ENCODE results near the gene BOLA3. TPM values are rescaled to one million over a fixed set of nuclear protein-coding genes. Genes with fewer than 3 reads are reported as not detected.

BOLA3 gene
- polyA plus RNA-seq, 2 donors: 40.3 to 49.3 TPM

DNA sequence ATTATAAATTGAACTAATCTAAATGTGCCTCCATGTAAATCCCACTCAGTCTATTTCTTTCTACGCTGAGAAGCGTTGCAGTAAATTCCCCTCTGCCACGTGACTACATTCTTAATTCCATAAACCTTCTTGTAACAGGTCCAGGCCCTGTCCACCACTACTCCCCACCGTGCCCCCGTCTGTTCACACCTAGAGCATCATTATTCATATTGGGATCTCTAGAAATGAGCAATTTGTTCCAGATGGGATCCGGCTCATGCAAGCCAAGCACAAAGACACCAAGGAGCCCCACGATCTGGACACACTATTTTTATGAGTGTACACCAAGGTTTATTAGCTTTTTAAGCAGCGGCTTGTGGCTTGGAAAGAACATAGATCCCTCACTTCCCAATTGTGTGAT, 38.2 kb downstream of the BOLA3 start:
- H3K4me3 ChIP-seq (ENCODE audit: low read depth in 1 of 2, low read length in 2 of 2): no peak overlapping the region
- H3K27ac ChIP-seq (ENCODE audit: low read depth in 2 of 2, low read length in 1 of 2): no peak overlapping the region
- 89 to 90% methylated on average over 8 of the region's 8 CpGs for WGBS, 2 donors
- peaks cover 0 to 5% of the 10 kb centered on the region in 2 donors for H3K36me3 ChIP-seq (ENCODE audit: control insufficient read depth in 2 of 2, insufficient read depth in 2 of 2, low read length in 1 of 2)
- H3K9me3 ChIP-seq (ENCODE audit: control insufficient read depth in 2 of 2, insufficient read depth in 1 of 2, low read depth in 1 of 2, low read length in 1 of 2): no peaks in the 10 kb centered on the region
- H3K27me3 ChIP-seq (ENCODE audit: control insufficient read depth in 1 of 2, insufficient read depth in 2 of 2, low read length in 2 of 2): no peaks in the 10 kb centered on the region
- no peaks in the 10 kb centered on the region for H3K4me1 ChIP-seq (ENCODE audit: control insufficient read depth in 2 of 2, insufficient read depth in 2 of 2, low read length in 1 of 2)

DNA sequence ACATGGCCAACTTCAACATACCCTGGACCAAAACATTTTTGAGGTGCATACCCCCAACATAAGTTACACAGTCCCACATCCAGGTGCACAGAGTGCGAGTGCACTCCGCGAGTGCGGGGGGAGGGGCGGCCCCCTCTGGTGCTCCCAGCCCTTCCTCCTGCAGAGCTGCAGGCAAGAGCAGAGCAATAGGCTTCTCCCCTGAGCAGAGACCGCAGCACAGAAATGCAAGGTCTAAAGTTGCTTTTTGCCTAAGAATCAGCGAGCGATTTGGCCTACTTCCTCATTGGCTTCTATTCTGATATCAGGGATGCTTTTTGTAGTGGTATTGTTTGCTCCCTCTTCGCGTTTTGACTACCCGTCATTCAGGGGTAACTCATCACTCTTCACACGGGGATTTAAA, 40.6 kb downstream of the BOLA3 start:
- H3K4me3 ChIP-seq (ENCODE audit: low read depth in 1 of 2, low read length in 2 of 2): no peak overlapping the region
- H3K36me3 ChIP-seq (ENCODE audit: control insufficient read depth in 2 of 2, insufficient read depth in 2 of 2, low read length in 1 of 2): peaks cover 0 to 10% of the 10 kb centered on the region in 2 donors
- no peak overlapping the region for H3K27ac ChIP-seq (ENCODE audit: low read depth in 2 of 2, low read length in 1 of 2)
- no peaks in the 10 kb centered on the region for H3K9me3 ChIP-seq (ENCODE audit: control insufficient read depth in 2 of 2, insufficient read depth in 1 of 2, low read depth in 1 of 2, low read length in 1 of 2)
- no peaks in the 10 kb centered on the region for H3K4me1 ChIP-seq (ENCODE audit: control insufficient read depth in 2 of 2, insufficient read depth in 2 of 2, low read length in 1 of 2)
- no peaks in the 10 kb centered on the region for H3K27me3 ChIP-seq (ENCODE audit: control insufficient read depth in 1 of 2, insufficient read depth in 2 of 2, low read length in 2 of 2)
- 73% methylated on average over 12 of the region's 12 CpGs for WGBS, 2 donors

DNA sequence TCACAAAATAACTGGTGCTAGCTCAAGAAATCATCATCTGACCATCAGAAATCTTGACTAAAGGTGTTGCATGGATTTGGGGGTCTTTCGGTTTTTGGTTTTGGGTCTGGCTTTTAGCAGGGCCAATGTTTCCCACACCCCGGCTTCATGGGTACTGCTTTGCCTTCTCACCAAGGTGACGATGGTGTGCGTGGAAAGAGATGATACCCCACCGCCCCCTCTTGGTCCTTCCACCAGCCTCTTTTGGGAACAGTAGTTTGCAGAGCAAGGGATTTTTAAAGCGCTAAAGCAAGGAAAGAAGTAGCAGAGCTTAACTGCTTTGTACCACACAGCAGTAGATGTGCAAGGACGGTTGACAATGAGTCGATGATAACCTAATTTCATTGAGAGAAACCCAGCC, 42.3 kb downstream of the BOLA3 start:
- H3K36me3 ChIP-seq (ENCODE audit: control insufficient read depth in 2 of 2, insufficient read depth in 2 of 2, low read length in 1 of 2): peaks cover 0 to 26% of the 10 kb centered on the region in 2 donors
- no peaks in the 10 kb centered on the region for H3K27me3 ChIP-seq (ENCODE audit: control insufficient read depth in 1 of 2, insufficient read depth in 2 of 2, low read length in 2 of 2)
- WGBS, 2 donors: 94 to 95% methylated on average over 8 of the region's 8 CpGs
- H3K9me3 ChIP-seq (ENCODE audit: control insufficient read depth in 2 of 2, insufficient read depth in 1 of 2, low read depth in 1 of 2, low read length in 1 of 2): no peaks in the 10 kb centered on the region
- no peak overlapping the region for H3K27ac ChIP-seq (ENCODE audit: low read depth in 2 of 2, low read length in 1 of 2)
- no peak overlapping the region for H3K4me3 ChIP-seq (ENCODE audit: low read depth in 1 of 2, low read length in 2 of 2)
- no peaks in the 10 kb centered on the region for H3K4me1 ChIP-seq (ENCODE audit: control insufficient read depth in 2 of 2, insufficient read depth in 2 of 2, low read length in 1 of 2)

DNA sequence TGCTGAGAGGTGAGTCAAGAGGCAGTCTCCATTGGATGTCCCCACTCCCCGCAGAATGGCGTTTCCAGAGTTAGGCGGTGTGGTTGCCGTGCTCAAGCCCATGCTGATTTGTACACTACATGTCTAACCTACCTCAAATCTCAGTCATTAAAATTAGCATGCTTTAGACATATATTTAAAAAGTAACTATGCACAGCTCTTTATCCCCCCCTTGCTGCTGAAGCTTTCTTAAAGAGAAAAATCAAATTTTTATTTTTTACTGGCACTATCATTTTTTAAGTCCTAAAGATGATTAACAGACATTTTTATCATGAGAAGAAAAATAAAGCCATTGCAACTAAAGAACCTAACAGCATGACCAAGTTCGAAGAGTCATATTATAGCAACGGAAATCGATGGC, 42.9 kb downstream of the BOLA3 start:
- H3K27ac ChIP-seq (ENCODE audit: low read depth in 2 of 2, low read length in 1 of 2): no peak overlapping the region
- H3K4me3 ChIP-seq (ENCODE audit: low read depth in 1 of 2, low read length in 2 of 2): no peak overlapping the region
- 95 to 96% methylated on average over 7 of the region's 7 CpGs for WGBS, 2 donors
- no peaks in the 10 kb centered on the region for H3K27me3 ChIP-seq (ENCODE audit: control insufficient read depth in 1 of 2, insufficient read depth in 2 of 2, low read length in 2 of 2)
- no peaks in the 10 kb centered on the region for H3K4me1 ChIP-seq (ENCODE audit: control insufficient read depth in 2 of 2, insufficient read depth in 2 of 2, low read length in 1 of 2)
- H3K36me3 ChIP-seq (ENCODE audit: control insufficient read depth in 2 of 2, insufficient read depth in 2 of 2, low read length in 1 of 2): peaks cover 0 to 31% of the 10 kb centered on the region in 2 donors
- H3K9me3 ChIP-seq (ENCODE audit: control insufficient read depth in 2 of 2, insufficient read depth in 1 of 2, low read depth in 1 of 2, low read length in 1 of 2): no peaks in the 10 kb centered on the region

DNA sequence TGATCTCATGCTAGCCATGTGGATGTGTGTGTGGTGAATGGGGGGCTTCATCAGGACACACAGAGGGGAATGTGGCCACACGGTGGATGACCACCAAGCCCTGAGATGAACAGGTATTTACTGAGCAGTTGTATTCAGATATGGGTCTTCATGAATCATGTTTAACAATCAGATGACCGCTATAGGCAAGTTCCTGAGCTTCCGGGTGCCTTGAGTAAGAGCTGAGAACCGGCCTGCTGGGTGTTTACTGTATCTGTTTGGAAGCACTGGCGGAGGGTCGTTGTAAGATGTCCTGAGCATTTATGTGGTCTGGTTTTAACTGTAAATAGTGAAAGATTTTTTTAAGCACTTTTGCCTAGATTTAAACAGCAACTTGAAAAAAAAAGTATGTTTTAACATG, 43.9 kb downstream of the BOLA3 start:
- no peaks in the 10 kb centered on the region for H3K9me3 ChIP-seq (ENCODE audit: control insufficient read depth in 2 of 2, insufficient read depth in 1 of 2, low read depth in 1 of 2, low read length in 1 of 2)
- H3K27me3 ChIP-seq (ENCODE audit: control insufficient read depth in 1 of 2, insufficient read depth in 2 of 2, low read length in 2 of 2): no peaks in the 10 kb centered on the region
- WGBS, 2 donors: 88 to 90% methylated on average over 6 of the region's 6 CpGs
- H3K4me1 ChIP-seq (ENCODE audit: control insufficient read depth in 2 of 2, insufficient read depth in 2 of 2, low read length in 1 of 2): no peaks in the 10 kb centered on the region
- H3K4me3 ChIP-seq (ENCODE audit: low read depth in 1 of 2, low read length in 2 of 2): no peak overlapping the region
- no peak overlapping the region for H3K27ac ChIP-seq (ENCODE audit: low read depth in 2 of 2, low read length in 1 of 2)
- H3K36me3 ChIP-seq (ENCODE audit: control insufficient read depth in 2 of 2, insufficient read depth in 2 of 2, low read length in 1 of 2): peaks cover 0 to 41% of the 10 kb centered on the region in 2 donors

DNA sequence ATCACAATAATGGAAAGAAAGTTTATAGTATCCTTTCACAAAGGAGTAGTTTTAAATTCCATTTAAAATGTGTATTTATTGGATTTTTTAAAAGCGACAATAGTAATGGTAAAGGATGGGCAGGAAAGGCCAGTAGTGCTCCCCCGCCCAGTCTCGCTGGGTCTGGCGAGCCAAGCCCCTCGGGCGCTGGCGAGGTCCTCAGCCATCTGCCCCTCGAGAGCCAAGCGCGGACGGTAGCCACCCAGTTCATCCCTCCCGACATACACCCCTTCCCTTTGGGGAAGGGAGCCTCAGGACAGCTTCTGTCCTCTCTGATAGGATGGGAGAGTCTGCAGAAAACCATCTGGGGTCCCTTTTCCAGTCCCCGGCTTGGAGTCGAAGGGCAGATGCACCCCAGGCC, 45.2 kb downstream of the BOLA3 start:
- no peak overlapping the region for H3K27ac ChIP-seq (ENCODE audit: low read depth in 2 of 2, low read length in 1 of 2)
- H3K4me1 ChIP-seq (ENCODE audit: control insufficient read depth in 2 of 2, insufficient read depth in 2 of 2, low read length in 1 of 2): no peaks in the 10 kb centered on the region
- H3K36me3 ChIP-seq (ENCODE audit: control insufficient read depth in 2 of 2, insufficient read depth in 2 of 2, low read length in 1 of 2): peaks cover 0 to 43% of the 10 kb centered on the region in 2 donors
- H3K4me3 ChIP-seq (ENCODE audit: low read depth in 1 of 2, low read length in 2 of 2): no peak overlapping the region
- no peaks in the 10 kb centered on the region for H3K27me3 ChIP-seq (ENCODE audit: control insufficient read depth in 1 of 2, insufficient read depth in 2 of 2, low read length in 2 of 2)
- no peaks in the 10 kb centered on the region for H3K9me3 ChIP-seq (ENCODE audit: control insufficient read depth in 2 of 2, insufficient read depth in 1 of 2, low read depth in 1 of 2, low read length in 1 of 2)
- WGBS, 2 donors: 96% methylated on average over 14 of the region's 14 CpGs

DNA sequence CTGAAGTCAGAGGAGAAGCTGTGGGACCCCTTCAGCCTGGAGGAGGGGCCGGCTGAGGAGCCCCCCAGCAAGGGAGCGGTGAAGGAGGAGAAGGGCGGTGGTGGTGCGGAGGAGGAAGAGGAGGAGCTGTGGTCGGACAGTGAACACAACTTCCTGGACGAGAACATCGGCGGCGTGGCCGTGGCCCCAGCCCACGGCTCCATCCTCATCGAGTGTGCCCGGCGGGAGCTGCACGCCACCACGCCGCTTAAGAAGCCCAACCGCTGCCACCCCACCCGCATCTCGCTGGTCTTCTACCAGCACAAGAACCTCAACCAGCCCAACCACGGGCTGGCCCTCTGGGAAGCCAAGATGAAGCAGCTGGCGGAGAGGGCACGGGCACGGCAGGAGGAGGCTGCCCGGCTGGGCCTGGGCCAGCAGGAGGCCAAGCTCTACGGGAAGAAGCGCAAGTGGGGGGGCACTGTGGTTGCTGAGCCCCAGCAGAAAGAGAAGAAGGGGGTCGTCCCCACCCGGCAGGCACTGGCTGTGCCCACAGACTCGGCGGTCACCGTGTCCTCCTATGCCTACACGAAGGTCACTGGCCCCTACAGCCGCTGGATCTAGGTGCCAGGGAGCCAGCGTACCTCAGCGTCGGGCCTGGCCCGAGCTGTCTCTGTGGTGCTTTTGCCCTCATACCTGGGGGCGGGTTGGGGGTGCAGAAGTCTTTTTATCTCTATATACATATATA, 46.0 kb downstream of the BOLA3 start:
- no peaks in the 10 kb centered on the region for H3K4me1 ChIP-seq (ENCODE audit: control insufficient read depth in 2 of 2, insufficient read depth in 2 of 2, low read length in 1 of 2)
- no peaks in the 10 kb centered on the region for H3K9me3 ChIP-seq (ENCODE audit: control insufficient read depth in 2 of 2, insufficient read depth in 1 of 2, low read depth in 1 of 2, low read length in 1 of 2)
- H3K4me3 ChIP-seq (ENCODE audit: low read depth in 1 of 2, low read length in 2 of 2): no peak overlapping the region
- H3K27ac ChIP-seq (ENCODE audit: low read depth in 2 of 2, low read length in 1 of 2): no peak overlapping the region
- no peaks in the 10 kb centered on the region for H3K27me3 ChIP-seq (ENCODE audit: control insufficient read depth in 1 of 2, insufficient read depth in 2 of 2, low read length in 2 of 2)
- H3K36me3 ChIP-seq (ENCODE audit: control insufficient read depth in 2 of 2, insufficient read depth in 2 of 2, low read length in 1 of 2): peaks cover 0 to 43% of the 10 kb centered on the region in 2 donors
- 94 to 95% methylated on average over 39 of the region's 39 CpGs for WGBS, 2 donors

DNA sequence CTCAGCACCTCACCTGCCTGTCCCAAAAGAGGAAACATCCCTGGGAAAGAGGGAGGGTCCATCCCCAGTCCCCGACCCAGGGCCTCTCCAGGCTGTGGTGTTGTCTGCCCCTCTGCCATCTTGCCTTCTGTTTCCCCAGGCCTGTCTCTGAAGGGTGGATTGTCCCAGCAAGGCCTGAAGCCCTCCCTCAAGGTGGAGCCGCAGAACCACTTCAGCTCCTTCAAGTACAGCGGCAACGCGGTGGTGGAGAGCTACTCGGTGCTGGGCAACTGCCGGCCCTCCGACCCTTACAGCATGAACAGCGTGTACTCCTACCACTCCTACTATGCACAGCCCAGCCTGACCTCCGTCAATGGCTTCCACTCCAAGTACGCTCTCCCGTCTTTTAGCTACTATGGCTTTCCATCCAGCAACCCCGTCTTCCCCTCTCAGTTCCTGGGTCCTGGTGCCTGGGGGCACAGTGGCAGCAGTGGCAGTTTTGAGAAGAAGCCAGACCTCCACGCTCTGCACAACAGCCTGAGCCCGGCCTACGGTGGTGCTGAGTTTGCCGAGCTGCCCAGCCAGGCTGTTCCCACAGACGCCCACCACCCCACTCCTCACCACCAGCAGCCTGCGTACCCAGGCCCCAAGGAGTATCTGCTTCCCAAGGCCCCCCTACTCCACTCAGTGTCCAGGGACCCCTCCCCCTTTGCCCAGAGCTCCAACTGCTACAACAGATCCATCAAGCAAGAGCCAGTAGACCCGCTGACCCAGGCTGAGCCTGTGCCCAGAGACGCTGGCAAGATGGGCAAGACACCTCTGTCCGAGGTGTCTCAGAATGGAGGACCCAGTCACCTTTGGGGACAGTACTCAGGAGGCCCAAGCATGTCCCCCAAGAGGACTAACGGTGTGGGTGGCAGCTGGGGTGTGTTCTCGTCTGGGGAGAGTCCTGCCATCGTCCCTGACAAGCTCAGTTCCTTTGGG, 47.2 kb downstream of the BOLA3 start:
- no peaks in the 10 kb centered on the region for H3K27me3 ChIP-seq (ENCODE audit: control insufficient read depth in 1 of 2, insufficient read depth in 2 of 2, low read length in 2 of 2)
- H3K4me3 ChIP-seq (ENCODE audit: low read depth in 1 of 2, low read length in 2 of 2): no peak overlapping the region
- H3K36me3 ChIP-seq (ENCODE audit: control insufficient read depth in 2 of 2, insufficient read depth in 2 of 2, low read length in 1 of 2): peaks cover 0 to 43% of the 10 kb centered on the region in 2 donors
- H3K27ac ChIP-seq (ENCODE audit: low read depth in 2 of 2, low read length in 1 of 2): no peak overlapping the region
- H3K4me1 ChIP-seq (ENCODE audit: control insufficient read depth in 2 of 2, insufficient read depth in 2 of 2, low read length in 1 of 2): no peaks in the 10 kb centered on the region
- 91 to 97% methylated on average over 24 to 25 of the region's 25 CpGs for WGBS, 2 donors
- H3K9me3 ChIP-seq (ENCODE audit: control insufficient read depth in 2 of 2, insufficient read depth in 1 of 2, low read depth in 1 of 2, low read length in 1 of 2): no peaks in the 10 kb centered on the region

DNA sequence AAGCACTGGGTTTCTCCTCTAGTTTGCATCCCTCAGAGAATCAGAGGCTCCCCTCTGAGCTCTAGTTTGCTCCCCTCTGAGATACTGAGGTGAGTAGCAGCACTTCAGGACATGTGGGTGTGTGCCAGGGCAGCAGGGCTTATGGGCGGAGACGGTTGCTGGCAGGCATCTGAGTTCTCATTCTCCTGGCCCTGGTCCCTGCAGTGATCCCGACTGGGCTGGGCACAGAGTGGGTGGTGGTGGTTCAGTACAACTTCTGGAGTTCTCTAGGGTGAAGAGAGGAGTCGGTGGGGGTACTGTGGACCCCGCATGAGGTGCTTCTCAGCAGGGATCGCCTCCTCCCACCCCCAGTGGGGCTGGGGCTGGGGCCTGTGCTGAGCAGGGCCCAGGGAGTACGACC, 47.9 kb downstream of the BOLA3 start:
- WGBS, 2 donors: 57 to 70% methylated on average over 7 of the region's 7 CpGs
- Histone ChIP-seq H3K4me1 (ENCODE audit: control insufficient read depth in 2 of 2, insufficient read depth in 2 of 2, low read length in 1 of 2) (no peaks in the 10 kb centered on the region), H3K4me3 (ENCODE audit: low read depth in 1 of 2, low read length in 2 of 2) (no peak overlapping the region), H3K27ac (ENCODE audit: low read depth in 2 of 2, low read length in 1 of 2) (no peak overlapping the region), H3K27me3 (ENCODE audit: control insufficient read depth in 1 of 2, insufficient read depth in 2 of 2, low read length in 2 of 2) (no peaks in the 10 kb centered on the region), H3K9me3 (ENCODE audit: control insufficient read depth in 2 of 2, insufficient read depth in 1 of 2, low read depth in 1 of 2, low read length in 1 of 2) (no peaks in the 10 kb centered on the region), H3K36me3 (ENCODE audit: control insufficient read depth in 2 of 2, insufficient read depth in 2 of 2, low read length in 1 of 2) (peaks cover 0 to 44% of the 10 kb centered on the region in 2 donors)
